Endodermal cell (in vitro differentiated cells): ENCODE results near the gene PTF1A. TPM values are rescaled to one million over a fixed set of nuclear protein-coding genes. Genes with fewer than 3 reads are reported as not detected.
"Not testable (repeated sequence)": the region's sequence is repeated elsewhere in the genome, so short reads cannot be mapped to it uniquely, and the experiment has no call there.

ENCODE experiments used
- DNase-seq: peaks from one replicate; pipeline ENCODE4 v3.0.0-alpha.2; 2017
- H3K27ac ChIP-seq: 2 replicates; pipeline ENCODE4 v1.5.1; 2013; ENCODE audit warnings: mild to moderate bottlenecking, low read depth, low read length, moderate library complexity
- H3K27me3 ChIP-seq: 2 replicates; pipeline ENCODE4 v1.6.1; 2013; ENCODE audit warnings: mild to moderate bottlenecking, low read length, moderate library complexity; ENCODE audit not compliant: insufficient read depth, control insufficient read depth, poor library complexity, severe bottlenecking
- H3K36me3 ChIP-seq: 2 replicates; pipeline ENCODE4 v1.7.0; 2013; ENCODE audit warnings: mild to moderate bottlenecking, low read length, moderate library complexity; ENCODE audit not compliant: control insufficient read depth, insufficient read depth
- H3K4me1 ChIP-seq: one replicate; pipeline ENCODE4 v1.7.0; 2013; ENCODE audit warnings: low read length; ENCODE audit not compliant: control insufficient read depth, insufficient read depth
- H3K4me3 ChIP-seq: 2 replicates; pipeline ENCODE4 v1.5.1; 2013; ENCODE audit warnings: mild to moderate bottlenecking, low read length, moderate library complexity
- H3K9ac ChIP-seq: 2 replicates; pipeline ENCODE4 v1.6.1; 2013; ENCODE audit warnings: mild to moderate bottlenecking, low read length, moderate library complexity; ENCODE audit not compliant: poor library complexity, severe bottlenecking; ENCODE audit errors: extremely low read depth
- H3K9me3 ChIP-seq: 2 replicates; pipeline ENCODE4 v1.6.1; 2013; ENCODE audit warnings: mild to moderate bottlenecking, low read length, moderate library complexity; ENCODE audit not compliant: control insufficient read depth
- H3K27ac Mint-ChIP-seq: 2 replicates; pipeline ENCODE4 v1.8.0; 2020; ENCODE audit warnings: mixed read lengths
- H3K27me3 Mint-ChIP-seq: 2 replicates; pipeline ENCODE4 v1.8.0; 2021; ENCODE audit warnings: mild to moderate bottlenecking, mixed read lengths; ENCODE audit not compliant: insufficient read depth
- H3K36me3 Mint-ChIP-seq: 2 replicates; pipeline ENCODE4 v1.8.0; 2020; ENCODE audit warnings: low read depth, mixed read lengths
- H3K4me1 Mint-ChIP-seq: 2 replicates; pipeline ENCODE4 v1.8.0; 2020; ENCODE audit warnings: mixed read lengths
- H3K4me3 Mint-ChIP-seq: 2 replicates; pipeline ENCODE4 v1.8.0; 2020; ENCODE audit warnings: mild to moderate bottlenecking, moderate library complexity, mixed read lengths
- H3K9me3 Mint-ChIP-seq: 2 replicates; pipeline ENCODE4 v1.8.0; 2020; ENCODE audit warnings: mild to moderate bottlenecking, mixed read lengths
- CTCF ChIP-seq: fragments of 200-600 bp; sonication (generic); conservative IDR thresholded peaks from 2 replicates; pipeline ENCODE4 v1.5.0; 2021; ENCODE audit warnings: antibody characterized with exemption, mild to moderate bottlenecking
- WGBS, 2 experiments: methylation state at CpG; one replicate each; pipeline versions ENCODE4 v1.1.5 to v1.1.7; 2013; ENCODE audit warnings: missing lambda C conversion rate in 2 of 2, mixed read lengths in 1 of 2; ENCODE audit not compliant: insufficient coverage in 1 of 2, insufficient read length in 1 of 2; 5-methylcytosine and 5-hydroxymethylcytosine counted together
- total RNA-seq, 2 donors: library from RNA; stranded (reverse); fragmentation: NEBNext Ultra II Directional in 1 of 2; extraction: Animal tissue kit (Norgen Biotek cat#: 25700) in 1 of 2; gene quantifications; 2 replicates in 1 of 2; 3 replicates in 1 of 2; pipeline ENCODE4 v1.2.1, GENCODE V29; 2021

Gene PTF1A
- total RNA-seq, 2 donors from 2014 or later = not detected

DNA sequence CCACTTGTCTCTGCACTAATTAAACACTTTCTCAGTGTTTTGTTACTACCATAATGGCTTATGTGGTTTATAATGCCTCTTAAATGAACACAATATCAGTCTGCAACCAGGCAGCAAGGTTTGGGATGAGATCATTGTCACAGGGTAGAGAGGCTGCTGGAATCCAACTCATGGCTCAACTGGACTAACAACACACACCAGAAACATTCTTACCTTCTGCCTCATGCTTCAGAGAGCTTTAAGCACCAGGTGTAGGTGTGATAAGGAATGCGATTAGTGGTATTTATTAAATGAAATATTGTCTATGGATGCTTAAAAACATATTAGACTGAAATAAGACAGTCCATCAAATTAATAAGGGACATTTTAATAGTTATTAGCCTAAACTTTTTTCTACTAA lies 25.4 kb downstream of the PTF1A start:
- H3K4me3 Mint-ChIP-seq = no peak overlapping the region
- H3K27me3 Mint-ChIP-seq = peaks cover 78% of the 10 kb centered on the region
- no peak overlapping the region for H3K27ac Mint-ChIP-seq
- H3K36me3 ChIP-seq = no peaks in the 10 kb centered on the region
- H3K36me3 Mint-ChIP-seq = no peaks in the 10 kb centered on the region
- no peaks in the 10 kb centered on the region for H3K4me1 ChIP-seq
- no peaks in the 10 kb centered on the region for H3K9me3 Mint-ChIP-seq
- no peak for TF ChIP-seq CTCF
- no peak overlapping the region for H3K27ac ChIP-seq
- peaks cover 97% of the 10 kb centered on the region for H3K27me3 ChIP-seq
- H3K9me3 ChIP-seq = no peaks in the 10 kb centered on the region
- no peak overlapping the region for H3K4me3 ChIP-seq
- H3K9ac ChIP-seq = no peak overlapping the region
- WGBS, 2 experiments = no CpG with 5 or more reads among the region's 1 CpG
- peaks cover 3% of the 10 kb centered on the region for H3K4me1 Mint-ChIP-seq
- DNase-seq = no peak

- TF ChIP-seq CTCF = no peak
- peaks cover 31% of the 10 kb centered on the region for H3K27me3 ChIP-seq
- DNase-seq = no peak
- H3K4me3 Mint-ChIP-seq = no peak overlapping the region
- WGBS, 2 experiments = 90% methylated on average over 1 of the region's 1 CpG; no CpG with 5 or more reads in 1 of the 2 experiments
- H3K27ac ChIP-seq = no peak overlapping the region
- H3K4me1 Mint-ChIP-seq = no peaks in the 10 kb centered on the region
- H3K9me3 ChIP-seq = no peaks in the 10 kb centered on the region
- no peaks in the 10 kb centered on the region for H3K36me3 Mint-ChIP-seq
- H3K27ac Mint-ChIP-seq = no peak overlapping the region
- no peaks in the 10 kb centered on the region for H3K9me3 Mint-ChIP-seq
- H3K9ac ChIP-seq = no peak overlapping the region
- peaks cover 35% of the 10 kb centered on the region for H3K27me3 Mint-ChIP-seq
- no peaks in the 10 kb centered on the region for H3K36me3 ChIP-seq
- no peaks in the 10 kb centered on the region for H3K4me1 ChIP-seq
- H3K4me3 ChIP-seq = no peak overlapping the region
Measured at GRCh38 chr10:23230582-23230981, 38.5 kb downstream of the PTF1A start.

DNA sequence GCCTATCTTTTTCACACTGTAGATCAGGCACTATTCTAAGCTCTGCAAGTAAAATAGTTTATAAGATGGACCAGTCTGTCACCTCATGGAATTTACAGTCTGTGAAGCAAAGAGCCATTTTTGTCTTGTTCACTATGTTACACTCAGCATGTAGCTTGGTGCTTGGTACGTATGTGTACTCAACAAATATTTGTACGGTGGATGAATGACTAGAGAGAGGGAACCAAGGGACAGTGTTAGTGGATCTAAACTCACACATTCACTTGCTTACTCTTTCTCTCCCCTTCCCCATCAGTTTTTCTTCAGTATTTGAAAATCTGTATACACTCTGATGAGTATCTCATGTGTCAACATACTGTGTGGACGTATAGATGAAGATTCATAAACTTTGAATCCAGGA lies 45.9 kb downstream of the PTF1A start:
- Histone ChIP-seq H3K9ac (no peak overlapping the region), H3K36me3 (no peaks in the 10 kb centered on the region), H3K9me3 (peaks cover 4% of the 10 kb centered on the region), H3K4me3 (no peak overlapping the region), H3K4me1 (no peaks in the 10 kb centered on the region), H3K27me3 (peaks cover 2% of the 10 kb centered on the region), H3K27ac (no peak overlapping the region)
- Mint-ChIP-seq H3K27ac (no peak overlapping the region), H3K4me3 (no peak overlapping the region), H3K9me3 (peaks cover 1% of the 10 kb centered on the region), H3K27me3 (no peaks in the 10 kb centered on the region), H3K36me3 (no peaks in the 10 kb centered on the region), H3K4me1 (no peaks in the 10 kb centered on the region)
- WGBS, 2 experiments = 67 to 85% methylated on average over 1 to 3 of the region's 3 CpGs
- no peak for DNase-seq
- no peak for TF ChIP-seq CTCF

DNA sequence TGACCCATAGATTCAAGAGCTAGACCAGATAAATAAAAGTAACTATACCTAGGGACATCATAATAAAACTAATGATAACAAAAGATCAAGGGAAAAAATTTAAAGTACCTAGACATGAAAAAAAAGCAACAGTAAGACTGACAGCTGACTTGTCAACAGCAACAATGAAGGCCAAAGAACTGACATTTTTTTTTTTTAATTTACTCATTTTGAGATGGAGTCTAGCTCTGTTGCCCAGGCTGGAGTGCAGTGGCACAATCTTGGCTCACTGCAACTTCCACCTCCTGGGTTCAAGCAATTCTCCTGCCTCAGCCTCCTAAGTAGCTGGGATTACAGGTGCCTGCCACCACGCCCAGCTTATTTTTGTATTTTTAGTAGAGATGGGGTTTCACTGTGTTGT lies 49.7 kb downstream of the PTF1A start:
- H3K9ac ChIP-seq, H3K27me3 ChIP-seq, H3K36me3 ChIP-seq, H3K4me1 Mint-ChIP-seq, H3K4me3 Mint-ChIP-seq, H3K9me3 Mint-ChIP-seq, H3K27ac ChIP-seq, H3K27me3 Mint-ChIP-seq, DNase-seq, H3K9me3 ChIP-seq, H3K4me1 ChIP-seq, H3K4me3 ChIP-seq, H3K27ac Mint-ChIP-seq, H3K36me3 Mint-ChIP-seq: not testable (repeated sequence)
- WGBS, 2 experiments = 100% methylated on average over 1 of the region's 1 CpG
